ENCODE measurements around the gene XRCC4.

XRCC4 gene

GRCh38 chr5:83124593-83124992, 47.2 kb downstream of the XRCC4 start:
- no peak overlapping the region for H3K4me3 ChIP-seq (ENCODE audit: low read depth, low read length)
- in situ Hi-C loops (cut with HindIII; ENCODE audit: low sequenced_read_pairs), result no loop called here
- no peak for TF ChIP-seq CTCF (IDR thresholded peaks at IDR 0.05; ENCODE audit: low read depth, low read length)
- DNase-seq (ENCODE audit: low read depth, low spot score), result no peak

- no peak for TF ChIP-seq CTCF (IDR thresholded peaks at IDR 0.05; ENCODE audit: low read depth, low read length)
- H3K4me3 ChIP-seq (ENCODE audit: low read depth, low read length), result no peak overlapping the region
- in situ Hi-C loops (cut with HindIII; ENCODE audit: low sequenced_read_pairs), result no loop called here
- no peak for DNase-seq (ENCODE audit: low read depth, low spot score)
Measured at GRCh38 chr5:83125560-83125959, 48.2 kb downstream of the XRCC4 start.

GRCh38 chr5:83126501-83126900, 49.2 kb downstream of the XRCC4 start:
- TF ChIP-seq CTCF (IDR thresholded peaks at IDR 0.05; ENCODE audit: low read depth, low read length), result no peak
- H3K4me3 ChIP-seq (ENCODE audit: low read depth, low read length), result no peak overlapping the region
- in situ Hi-C loops (cut with HindIII; ENCODE audit: low sequenced_read_pairs), result no loop called here
- DNase-seq (ENCODE audit: low read depth, low spot score), result no peak

GRCh38 chr5:83133797-83134196, 56.5 kb downstream of the XRCC4 start:
- no peak for TF ChIP-seq CTCF (IDR thresholded peaks at IDR 0.05; ENCODE audit: low read depth, low read length)
- DNase-seq (ENCODE audit: low read depth, low spot score), result no peak
- in situ Hi-C loops (cut with HindIII; ENCODE audit: low sequenced_read_pairs), result no loop called here
- H3K4me3 ChIP-seq (ENCODE audit: low read depth, low read length), result no peak overlapping the region

- H3K4me3 ChIP-seq (ENCODE audit: low read depth, low read length), result no peak overlapping the region
- in situ Hi-C loops (cut with HindIII; ENCODE audit: low sequenced_read_pairs), result no loop called here
- TF ChIP-seq CTCF (IDR thresholded peaks at IDR 0.05; ENCODE audit: low read depth, low read length), result no peak
- DNase-seq (ENCODE audit: low read depth, low spot score), result no peak
Measured at GRCh38 chr5:83142526-83142925, 65.2 kb downstream of the XRCC4 start.

GRCh38 chr5:83145241-83145640, 67.9 kb downstream of the XRCC4 start:
- in situ Hi-C loops (cut with HindIII; ENCODE audit: low sequenced_read_pairs), result no loop called here
- no peak for DNase-seq (ENCODE audit: low read depth, low spot score)
- no peak overlapping the region for H3K4me3 ChIP-seq (ENCODE audit: low read depth, low read length)
- no peak for TF ChIP-seq CTCF (IDR thresholded peaks at IDR 0.05; ENCODE audit: low read depth, low read length)

GRCh38 chr5:83145882-83146331, 68.6 kb downstream of the XRCC4 start:
- no peak for TF ChIP-seq CTCF (IDR thresholded peaks at IDR 0.05; ENCODE audit: low read depth, low read length)
- H3K4me3 ChIP-seq (ENCODE audit: low read depth, low read length), result no peak overlapping the region
- in situ Hi-C loops (cut with HindIII; ENCODE audit: low sequenced_read_pairs), result no loop called here
- DNase-seq (ENCODE audit: low read depth, low spot score), result no peak

Data from astrocyte of the spinal cord (primary cell).